Right atrium auricular region (tissue), 2 donors: Measurements from ENCODE around the gene CARD11. TPM values are rescaled to one million over a fixed set of nuclear protein-coding genes. Genes with fewer than 3 reads are reported as not detected.

Experiments
- DNase-seq: peaks from one replicate; pipeline ENCODE4 v3.0.0-alpha.2; 2019; ENCODE audit warnings: low spot score
- H3K27ac ChIP-seq, 2 donors: fragments of 200-600 bp; sonication (generic); 1 replicate in 1 of 2; 2 replicates in 1 of 2; pipeline ENCODE4 v1.5.1; 2016 to 2019
- H3K27me3 ChIP-seq, 2 donors: fragments of 200-600 bp; sonication (generic); one replicate each; pipeline versions ENCODE4 v1.5.1 to v1.6.0; 2017 to 2019
- H3K36me3 ChIP-seq: fragments of 200-600 bp; sonication (generic); one replicate; pipeline ENCODE4 v1.5.1; 2016
- H3K4me1 ChIP-seq, 2 donors: fragments of 200-600 bp; sonication (generic); one replicate each; pipeline versions ENCODE4 v1.5.1 to v1.6.0; 2017 to 2019
- H3K4me3 ChIP-seq, 2 donors: fragments of 200-600 bp; sonication (generic); 1 replicate in 1 of 2; 2 replicates in 1 of 2; pipeline ENCODE4 v1.5.1; 2017 to 2019; ENCODE audit warnings: mild to moderate bottlenecking in 1 of 2, moderate library complexity in 1 of 2
- H3K9me3 ChIP-seq, 2 donors: fragments of 200-600 bp; sonication (generic); one replicate each; pipeline ENCODE4 v1.5.1; 2019
- total RNA-seq, 2 donors: library from RNA; depleted of rRNA; stranded (reverse); fragments of >200 nt; gene quantifications; one replicate each; pipeline ENCODE4 v1.1.0, GENCODE V29; 2016
- TF ChIP-seq, protein P1 (sequence below), 2 donors: fragments of 200-600 bp; sonication (generic); IDR thresholded peaks; one replicate each; pipeline ENCODE4 v1.5.1; 2019; ENCODE audit warnings: antibody characterized with exemption in 2 of 2

The CARD11 gene
- total RNA-seq, 2 donors from 2014 or later = 0.22 to 0.55 TPM

DNA sequence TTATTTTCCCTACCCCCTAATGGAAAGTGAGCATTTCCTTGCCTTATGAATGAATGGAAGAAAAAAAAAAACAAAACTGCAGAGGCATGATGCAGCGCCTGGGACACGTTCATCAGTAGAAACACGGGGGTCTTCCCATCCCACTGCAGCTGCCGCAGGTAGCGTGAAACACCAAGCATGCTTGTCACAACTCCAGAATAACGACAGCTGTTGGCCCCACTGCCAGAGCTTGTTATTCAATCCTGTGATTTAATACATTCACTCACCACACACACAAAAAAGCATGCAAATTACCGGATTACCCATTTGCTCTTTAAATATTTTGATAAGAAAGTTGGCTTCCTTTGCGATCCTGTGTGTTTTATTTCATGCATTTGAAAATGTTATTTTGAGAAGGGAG, 151.1 kb downstream of the CARD11 start:
- H3K27ac ChIP-seq = no peak overlapping the region
- H3K4me3 ChIP-seq = no peak overlapping the region
- H3K9me3 ChIP-seq = no peaks in the 10 kb centered on the region
- DNase-seq = no peak
- no peaks in the 10 kb centered on the region for H3K36me3 ChIP-seq
- no peaks in the 10 kb centered on the region for H3K4me1 ChIP-seq
- TF ChIP-seq, protein P1, sequence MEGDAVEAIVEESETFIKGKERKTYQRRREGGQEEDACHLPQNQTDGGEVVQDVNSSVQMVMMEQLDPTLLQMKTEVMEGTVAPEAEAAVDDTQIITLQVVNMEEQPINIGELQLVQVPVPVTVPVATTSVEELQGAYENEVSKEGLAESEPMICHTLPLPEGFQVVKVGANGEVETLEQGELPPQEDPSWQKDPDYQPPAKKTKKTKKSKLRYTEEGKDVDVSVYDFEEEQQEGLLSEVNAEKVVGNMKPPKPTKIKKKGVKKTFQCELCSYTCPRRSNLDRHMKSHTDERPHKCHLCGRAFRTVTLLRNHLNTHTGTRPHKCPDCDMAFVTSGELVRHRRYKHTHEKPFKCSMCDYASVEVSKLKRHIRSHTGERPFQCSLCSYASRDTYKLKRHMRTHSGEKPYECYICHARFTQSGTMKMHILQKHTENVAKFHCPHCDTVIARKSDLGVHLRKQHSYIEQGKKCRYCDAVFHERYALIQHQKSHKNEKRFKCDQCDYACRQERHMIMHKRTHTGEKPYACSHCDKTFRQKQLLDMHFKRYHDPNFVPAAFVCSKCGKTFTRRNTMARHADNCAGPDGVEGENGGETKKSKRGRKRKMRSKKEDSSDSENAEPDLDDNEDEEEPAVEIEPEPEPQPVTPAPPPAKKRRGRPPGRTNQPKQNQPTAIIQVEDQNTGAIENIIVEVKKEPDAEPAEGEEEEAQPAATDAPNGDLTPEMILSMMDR (IDR thresholded peaks at IDR 0.05) = no peak
- H3K27me3 ChIP-seq = no peaks in the 10 kb centered on the region

DNA sequence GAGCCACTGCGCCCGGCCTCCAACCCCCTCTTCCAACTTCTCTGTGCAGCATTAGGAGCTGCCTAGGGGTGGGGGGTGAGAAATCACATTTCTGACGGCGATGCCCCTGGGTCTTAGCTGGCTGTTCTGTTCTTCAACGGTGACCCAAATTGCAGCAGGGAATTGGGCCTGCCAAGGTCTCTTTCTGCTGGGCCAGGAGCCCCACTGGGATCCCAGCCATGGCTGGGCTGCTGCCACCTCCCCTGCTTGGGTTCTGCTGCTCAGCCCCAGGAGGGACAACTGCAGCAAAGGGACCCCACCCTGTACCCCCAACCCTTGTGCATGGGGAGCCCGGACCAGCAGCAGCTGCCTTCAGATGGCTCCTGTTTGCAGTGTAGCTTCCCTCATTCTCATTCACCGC, 155.9 kb downstream of the CARD11 start:
- H3K36me3 ChIP-seq = no peaks in the 10 kb centered on the region
- no peaks in the 10 kb centered on the region for H3K4me1 ChIP-seq
- no peak overlapping the region for H3K4me3 ChIP-seq
- H3K27ac ChIP-seq = no peak overlapping the region
- H3K27me3 ChIP-seq = no peaks in the 10 kb centered on the region
- no peaks in the 10 kb centered on the region for H3K9me3 ChIP-seq
- TF ChIP-seq, protein P1 (IDR thresholded peaks at IDR 0.05) = no peak
- DNase-seq = no peak

DNA sequence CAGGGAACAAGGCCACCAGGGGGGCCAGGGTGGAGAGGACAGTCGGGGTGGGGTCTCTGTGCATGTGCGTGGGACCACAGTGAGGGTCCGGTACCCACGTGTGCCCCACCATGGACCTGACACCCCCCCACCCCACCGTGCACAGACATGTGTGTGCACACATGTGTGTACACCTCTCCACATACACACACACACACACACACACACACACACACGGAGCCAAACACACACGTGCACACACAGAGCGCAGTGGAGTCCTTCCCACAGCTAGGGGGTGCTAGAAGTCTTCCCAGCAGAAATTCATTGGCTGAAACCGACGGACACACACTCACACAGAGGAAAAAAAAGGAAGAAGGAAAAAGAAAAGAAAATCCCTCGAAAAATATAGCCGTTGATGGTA, 156.8 kb downstream of the CARD11 start:
- Histone ChIP-seq H3K4me1 (no peaks in the 10 kb centered on the region), H3K27ac (no peak overlapping the region), H3K27me3 (no peaks in the 10 kb centered on the region), H3K36me3 (no peaks in the 10 kb centered on the region), H3K9me3 (no peaks in the 10 kb centered on the region), H3K4me3 (no peak overlapping the region)
- TF ChIP-seq, protein P1 (IDR thresholded peaks at IDR 0.05) = peak; percentile 43 to 81
- DNase-seq = no peak

DNA sequence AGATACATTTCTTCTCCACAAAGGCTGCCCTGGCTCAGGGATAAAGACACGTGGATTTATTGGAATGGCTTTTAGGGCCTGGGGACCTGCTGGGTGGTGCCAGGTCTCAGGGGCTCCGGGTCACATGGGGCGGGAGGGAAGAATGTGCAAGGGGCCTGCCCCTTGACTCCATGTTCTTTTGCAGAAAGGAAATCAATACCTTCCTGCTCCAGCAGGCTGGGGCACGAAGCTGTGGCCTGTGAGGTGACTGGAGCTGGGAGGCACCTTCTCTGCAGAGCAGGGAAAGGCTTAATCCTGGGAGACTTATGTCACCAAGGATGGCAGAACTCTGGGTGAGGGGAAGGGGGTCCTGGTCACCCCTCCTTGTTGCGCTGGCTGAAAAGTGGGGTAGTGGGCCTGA, 157.3 kb downstream of the CARD11 start:
- H3K4me3 ChIP-seq = no peak overlapping the region
- TF ChIP-seq, protein P1 (IDR thresholded peaks at IDR 0.05) = no peak
- H3K9me3 ChIP-seq = no peaks in the 10 kb centered on the region
- no peak overlapping the region for H3K27ac ChIP-seq
- H3K36me3 ChIP-seq = no peaks in the 10 kb centered on the region
- DNase-seq = no peak
- H3K27me3 ChIP-seq = no peaks in the 10 kb centered on the region
- H3K4me1 ChIP-seq = no peaks in the 10 kb centered on the region

DNA sequence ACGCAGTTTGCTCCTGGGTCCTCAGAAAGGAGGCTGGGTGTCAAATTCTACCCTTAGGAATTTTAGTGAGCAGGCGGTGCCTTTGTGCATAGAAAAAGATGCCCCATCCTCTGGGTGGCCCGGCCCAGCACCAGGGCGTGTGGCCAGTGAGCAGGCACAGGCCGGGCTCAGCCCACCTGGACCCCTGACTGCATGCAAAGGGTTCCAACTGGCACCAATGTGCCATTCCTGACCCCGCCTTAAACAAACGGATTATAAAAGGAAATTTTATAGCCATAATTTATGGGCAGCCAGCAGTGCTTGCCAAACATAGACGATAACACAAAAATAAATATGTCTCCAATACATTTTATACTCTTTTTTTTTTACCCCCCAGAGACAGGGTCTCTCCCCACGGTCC, 159.5 kb downstream of the CARD11 start:
- no peaks in the 10 kb centered on the region for H3K4me1 ChIP-seq
- no peaks in the 10 kb centered on the region for H3K27me3 ChIP-seq
- H3K4me3 ChIP-seq = no peak overlapping the region
- no peaks in the 10 kb centered on the region for H3K9me3 ChIP-seq
- no peaks in the 10 kb centered on the region for H3K36me3 ChIP-seq
- no peak for DNase-seq
- H3K27ac ChIP-seq = no peak overlapping the region
- TF ChIP-seq, protein P1 (IDR thresholded peaks at IDR 0.05) = no peak

DNA sequence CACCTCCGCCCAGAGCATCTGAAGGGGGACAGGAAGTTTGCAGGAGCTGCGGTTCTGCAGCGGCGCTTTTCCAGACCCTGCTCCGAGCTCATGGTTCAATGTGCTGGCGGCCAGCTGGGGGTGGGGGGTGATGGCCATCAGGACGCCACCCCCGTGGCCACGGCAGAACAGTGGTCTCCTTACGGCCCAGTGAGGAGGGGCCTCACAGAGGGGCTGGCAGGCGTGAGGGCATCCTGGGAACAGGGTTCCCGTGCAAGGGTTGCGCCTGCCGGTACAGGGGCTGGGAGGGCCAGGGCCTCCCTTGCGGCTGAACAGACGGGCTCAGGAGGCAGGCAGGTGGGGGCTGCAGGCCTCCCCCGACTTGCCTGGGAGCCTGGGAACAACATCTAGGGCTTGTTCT, 160.6 kb downstream of the CARD11 start:
- TF ChIP-seq, protein P1 (IDR thresholded peaks at IDR 0.05) = no peak
- Histone ChIP-seq H3K4me3 (no peak overlapping the region), H3K27ac (no peak overlapping the region), H3K9me3 (no peaks in the 10 kb centered on the region), H3K4me1 (no peaks in the 10 kb centered on the region), H3K36me3 (no peaks in the 10 kb centered on the region), H3K27me3 (no peaks in the 10 kb centered on the region)
- DNase-seq = no peak
